Ascending aorta (tissue), 2 donors: ENCODE measurements around the gene RFFL. TPM values are rescaled to one million over a fixed set of nuclear protein-coding genes. Genes with fewer than 3 reads are reported as not detected.
A peak's percentile ranks its signal among the peaks of the same experiment; 100 is the strongest.

ENCODE experiments used
- DNase-seq, 2 donors: peaks; one replicate each; pipeline ENCODE4 v3.0.0-alpha.2; 2019; ENCODE audit warnings: low spot score in 2 of 2
- H3K27ac ChIP-seq, 2 donors: fragments of 200-600 bp; sonication (generic); one replicate each; pipeline ENCODE4 v1.5.1; 2016 to 2017; ENCODE audit warnings: mild to moderate bottlenecking in 1 of 2
- H3K27me3 ChIP-seq: fragments of 200-600 bp; sonication (generic); one replicate; pipeline ENCODE4 v1.5.1; 2017
- H3K36me3 ChIP-seq, 2 donors: fragments of 200-600 bp; sonication (generic); one replicate each; pipeline ENCODE4 v1.5.1; 2016
- H3K4me1 ChIP-seq, 2 donors: fragments of 200-600 bp; sonication (generic); one replicate each; pipeline ENCODE4 v1.5.1; 2016 to 2017; ENCODE audit warnings: mild to moderate bottlenecking in 1 of 2
- H3K4me3 ChIP-seq, 2 donors: fragments of 200-600 bp; sonication (generic); one replicate each; pipeline ENCODE4 v1.5.1; 2016 to 2017; ENCODE audit warnings: mild to moderate bottlenecking in 1 of 2
- H3K9me3 ChIP-seq, 2 donors: fragments of 200-600 bp; sonication (generic); one replicate each; pipeline ENCODE4 v1.5.1; 2016
- CTCF ChIP-seq, 3 experiments: fragments of 200-600 bp in 2 of 3; fragments of 450-650 bp in 1 of 3; sonication (generic) in 2 of 3; IDR thresholded peaks; one replicate each; pipeline ENCODE4 v1.5.1; 2016 to 2019; ENCODE audit warnings: antibody characterized with exemption in 3 of 3, mild to moderate bottlenecking in 1 of 3, moderate library complexity in 1 of 3
- intact Hi-C: fragments of 100-400 bp; cut with DNase I; formaldehyde crosslinking; loops from one replicate; pipeline ENCODE4 v1.15.1; 2023
- total RNA-seq: library from RNA; depleted of rRNA; stranded (reverse); fragments of >200 nt; gene quantifications from one replicate; pipeline ENCODE4 v1.1.0, GENCODE V29; 2016

The RFFL gene
- total RNA-seq, 1 donor from 2014 or later: 20.0 TPM

GRCh38 chr17:35051579-35052240, 11.8 kb downstream of the RFFL start:
- no peaks in the 10 kb centered on the region for H3K9me3 ChIP-seq
- H3K4me1 ChIP-seq: no peaks in the 10 kb centered on the region
- DNase-seq: no peak
- intact Hi-C loops: no loop called here
- no peaks in the 10 kb centered on the region for H3K27me3 ChIP-seq
- TF ChIP-seq CTCF (IDR thresholded peaks at IDR 0.05): no peak
- peak overlapping the region; percentile 27 to 52 for H3K27ac ChIP-seq
- no peak overlapping the region for H3K4me3 ChIP-seq
- H3K36me3 ChIP-seq: no peaks in the 10 kb centered on the region

GRCh38 chr17:35051183-35051578, 12.3 kb downstream of the RFFL start:
- Histone ChIP-seq H3K4me3 (no peak overlapping the region), H3K27ac (peak overlapping the region; percentile 27 to 52), H3K36me3 (no peaks in the 10 kb centered on the region), H3K4me1 (no peaks in the 10 kb centered on the region), H3K27me3 (no peaks in the 10 kb centered on the region), H3K9me3 (no peaks in the 10 kb centered on the region)
- intact Hi-C loops: no loop called here
- no peak for DNase-seq
- TF ChIP-seq CTCF (IDR thresholded peaks at IDR 0.05): no peak

- H3K27ac ChIP-seq: no peak overlapping the region
- intact Hi-C loops: no loop called here
- no peak for DNase-seq
- H3K27me3 ChIP-seq: no peaks in the 10 kb centered on the region
- TF ChIP-seq CTCF (IDR thresholded peaks at IDR 0.05): no peak
- H3K4me3 ChIP-seq: no peak overlapping the region
- H3K9me3 ChIP-seq: no peaks in the 10 kb centered on the region
- H3K4me1 ChIP-seq: no peaks in the 10 kb centered on the region
- H3K36me3 ChIP-seq: no peaks in the 10 kb centered on the region
Observed at GRCh38 chr17:35050170-35050569, 13.3 kb downstream of the RFFL start.

GRCh38 chr17:35048685-35049379, 14.7 kb downstream of the RFFL start:
- Histone ChIP-seq H3K36me3 (no peaks in the 10 kb centered on the region), H3K4me1 (no peaks in the 10 kb centered on the region), H3K4me3 (no peak overlapping the region), H3K27ac (no peak overlapping the region), H3K9me3 (no peaks in the 10 kb centered on the region), H3K27me3 (no peaks in the 10 kb centered on the region)
- intact Hi-C loops: no loop called here
- TF ChIP-seq CTCF (IDR thresholded peaks at IDR 0.05): no peak
- DNase-seq: no peak

- H3K27me3 ChIP-seq: no peaks in the 10 kb centered on the region
- no peak overlapping the region for H3K4me3 ChIP-seq
- TF ChIP-seq CTCF (IDR thresholded peaks at IDR 0.05): no peak
- no peaks in the 10 kb centered on the region for H3K36me3 ChIP-seq
- H3K9me3 ChIP-seq: no peaks in the 10 kb centered on the region
- no peak overlapping the region for H3K27ac ChIP-seq
- intact Hi-C loops: no loop called here
- H3K4me1 ChIP-seq: no peaks in the 10 kb centered on the region
- no peak for DNase-seq
Observed at GRCh38 chr17:35046740-35047283, 16.7 kb downstream of the RFFL start.
